GM19328 (cell line): ENCODE measurements around the gene IREB2.

Source experiments
- ATAC-seq: cut with Tn5 transposase; IDR thresholded peaks from one replicate; pipeline ENCODE4 v1.9.1; 2021; ENCODE audit warnings: mild to moderate bottlenecking, moderate library complexity; ENCODE audit not compliant: unreplicated experiment

The IREB2 gene

GRCh38 chr15:78540141-78540870 lies 102.3 kb downstream of the IREB2 start, which contains the start of gene PSMA4:
TSS of gene PSMA4 (plus strand) at chr15:78540444. CDS start at chr15:78541928, 1,484 bp downstream.
- peak; percentile 82 for ATAC-seq

DNA sequence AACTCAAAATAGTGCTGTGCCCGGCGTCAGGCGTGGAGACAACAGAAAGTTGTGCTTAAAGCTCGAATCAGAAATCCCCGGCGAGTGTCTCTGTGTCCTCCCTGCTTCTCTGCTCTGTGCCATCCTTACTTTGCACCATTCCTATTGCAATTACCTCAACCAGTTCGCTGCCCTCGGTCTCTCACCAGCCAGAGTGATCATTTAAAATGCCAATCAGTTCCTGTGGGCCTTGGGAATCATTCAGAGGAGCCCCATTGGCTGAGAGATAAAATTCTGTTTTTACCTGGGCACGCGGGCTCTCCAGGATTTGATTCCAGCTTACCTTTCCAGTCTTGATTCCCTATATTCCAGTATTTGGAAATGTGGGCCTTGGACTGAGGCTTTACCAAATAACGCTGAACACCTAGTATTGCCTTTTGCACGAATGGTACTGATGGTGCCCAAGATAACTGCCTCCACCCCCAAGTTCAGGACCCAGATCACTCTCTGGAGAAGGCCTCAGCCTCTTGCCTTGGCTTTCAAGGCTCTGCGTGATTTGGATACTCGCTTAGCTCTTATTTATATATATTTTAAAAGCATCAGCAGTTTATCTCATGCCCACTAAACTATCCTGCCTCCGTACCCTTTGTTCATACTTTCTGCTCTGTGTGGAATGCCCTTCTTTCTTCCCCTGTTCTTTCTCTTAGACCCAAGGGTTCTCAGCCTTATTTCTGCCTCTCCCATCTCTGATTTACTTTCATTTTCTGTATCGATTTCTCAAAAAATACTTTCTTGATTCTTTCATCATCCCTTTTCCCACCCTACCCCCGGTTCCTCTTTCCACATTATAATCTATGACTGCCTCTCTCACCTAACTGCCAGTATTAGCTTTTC lies 103.1 kb downstream of the IREB2 start:
- no peak for ATAC-seq

DNA sequence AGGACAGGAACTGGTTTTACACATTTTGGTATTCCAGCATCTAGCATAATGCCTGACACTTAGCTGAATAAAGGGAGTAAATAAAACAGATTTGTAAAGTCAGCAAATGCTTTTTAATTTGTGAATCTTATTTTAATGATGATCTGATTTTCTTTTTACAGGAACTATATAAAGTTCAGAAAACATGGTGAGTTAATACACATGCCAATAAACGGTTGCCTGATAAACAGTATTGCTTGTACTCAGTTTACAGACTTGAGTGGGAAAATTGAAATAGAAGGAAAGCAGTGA lies 103.7 kb downstream of the IREB2 start:
- ATAC-seq, result no peak

DNA sequence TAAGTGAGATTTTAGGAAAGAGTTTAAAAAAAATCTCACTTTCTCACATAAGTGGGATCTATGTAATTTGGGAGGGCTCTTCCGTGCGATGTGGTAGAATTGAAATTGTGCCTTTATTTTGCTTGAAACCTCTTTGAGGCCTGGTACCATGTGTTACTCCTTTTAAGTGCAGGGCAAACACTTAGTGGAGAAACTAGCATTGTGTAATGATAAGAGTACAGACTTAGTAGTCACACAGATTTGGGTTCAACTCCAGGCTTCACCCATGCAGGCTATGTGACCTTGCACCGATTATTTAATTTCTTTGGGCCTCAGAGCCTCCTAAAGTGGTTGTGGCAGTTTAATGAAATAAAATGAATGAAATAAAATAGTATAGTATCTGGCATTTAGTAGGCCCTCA lies 104.6 kb downstream of the IREB2 start:
- no peak for ATAC-seq

GRCh38 chr15:78550194-78550593 lies 112.2 kb downstream of the IREB2 start:
- no peak for ATAC-seq

- ATAC-seq, result no peak
Observed at GRCh38 chr15:78550815-78551214, 112.8 kb downstream of the IREB2 start.
